DMS53 (cell line): ENCODE measurements around the gene MYO10.
"Not testable (repeated sequence)": the region's sequence is repeated elsewhere in the genome, so short reads cannot be mapped to it uniquely, and the experiment has no call there.

ENCODE experiments used
- DNase-seq: peaks from one replicate; lab custom pipeline; 2025; lab: John Stamatoyannopoulos, UW

MYO10 gene

GRCh38 chr5:16886793-16887345 lies 49.2 kb downstream of the MYO10 start:
- DNase-seq = no peak

GRCh38 chr5:16886366-16886736 lies 49.7 kb downstream of the MYO10 start:
- DNase-seq = no peak

GRCh38 chr5:16885635-16886365 lies 50.3 kb downstream of the MYO10 start:
- DNase-seq = peak; percentile 14

- peak; percentile 89 for DNase-seq
Measured at GRCh38 chr5:16884595-16884994, 51.5 kb downstream of the MYO10 start.

GRCh38 chr5:16883806-16884205 lies 52.3 kb downstream of the MYO10 start:
- DNase-seq = peak; percentile 66

GRCh38 chr5:16883176-16883575 lies 52.9 kb downstream of the MYO10 start:
- DNase-seq = no peak

GRCh38 chr5:16881251-16881650 lies 54.8 kb downstream of the MYO10 start:
- peak; percentile 96 for DNase-seq

- DNase-seq = peak; percentile 53
Measured at GRCh38 chr5:16880547-16880946, 55.5 kb downstream of the MYO10 start.

GRCh38 chr5:16879650-16880049 lies 56.4 kb downstream of the MYO10 start:
- DNase-seq = no peak

- no peak for DNase-seq
Measured at GRCh38 chr5:16879191-16879590, 56.9 kb downstream of the MYO10 start.

- no peak for DNase-seq
Measured at GRCh38 chr5:16877267-16877935, 58.7 kb downstream of the MYO10 start.

GRCh38 chr5:16874424-16874823 lies 61.7 kb downstream of the MYO10 start:
- DNase-seq = not testable (repeated sequence)

- DNase-seq = no peak
Measured at GRCh38 chr5:16871746-16872339, 64.2 kb downstream of the MYO10 start.

GRCh38 chr5:16870878-16871277 lies 65.2 kb downstream of the MYO10 start:
- no peak for DNase-seq

GRCh38 chr5:16869821-16870796 lies 66.0 kb downstream of the MYO10 start:
- no peak for DNase-seq

GRCh38 chr5:16867577-16867953 lies 68.5 kb downstream of the MYO10 start:
- DNase-seq = no peak

GRCh38 chr5:16866795-16867576 lies 69.1 kb downstream of the MYO10 start:
- DNase-seq = no peak

- no peak for DNase-seq
Measured at GRCh38 chr5:16866273-16866672, 69.8 kb downstream of the MYO10 start.

- DNase-seq = no peak
Measured at GRCh38 chr5:16865151-16865550, 70.9 kb downstream of the MYO10 start.

- DNase-seq = no peak
Measured at GRCh38 chr5:16864631-16865131, 71.4 kb downstream of the MYO10 start.

- DNase-seq = no peak
Measured at GRCh38 chr5:16863469-16863946, 72.6 kb downstream of the MYO10 start.
